ENCODE results near the gene SHCBP1L. TPM values are rescaled to one million over a fixed set of nuclear protein-coding genes. Genes with fewer than 3 reads are reported as not detected.

Gene SHCBP1L
- total and polyA plus RNA-seq, 5 donors from 2014 or later: not detected

GRCh38 chr1:182990413-182991144, 37.6 kb upstream of the SHCBP1L start:
- Mint-ChIP-seq H3K4me3 (no peak overlapping the region), H3K4me1 (no peaks in the 10 kb centered on the region), H3K27ac (peak overlapping the region in 1 of 3 donors; percentile 20), H3K9me3 (no peaks in the 10 kb centered on the region), H3K27me3 (peaks cover 16% of the 10 kb centered on the region), H3K36me3 (no peaks in the 10 kb centered on the region)
- no peak overlapping the region for H3K27ac ChIP-seq (ENCODE audit: insufficient read depth, low read length, poor library complexity, severe bottlenecking)
- H3K4me3 ChIP-seq (ENCODE audit: low read depth, low read length): no peak overlapping the region
- ATAC-seq (ENCODE audit: low read depth in 2 of 2): no peak
- H3K4me1 ChIP-seq (ENCODE audit: control insufficient read depth, insufficient read depth, low read length, poor library complexity, severe bottlenecking): no peaks in the 10 kb centered on the region
- no peaks in the 10 kb centered on the region for H3K36me3 ChIP-seq (ENCODE audit: control insufficient read depth, insufficient read depth, low read length)
- no peaks in the 10 kb centered on the region for H3K9me3 ChIP-seq (ENCODE audit: control insufficient read depth in 2 of 2, low read length in 2 of 2)
- peaks cover 4% of the 10 kb centered on the region for H3K27me3 ChIP-seq (ENCODE audit: control insufficient read depth, insufficient read depth, low read length)
- DNase-seq: no peak

- H3K4me3 Mint-ChIP-seq: no peak overlapping the region
- H3K4me1 ChIP-seq (ENCODE audit: control insufficient read depth, insufficient read depth, low read length, poor library complexity, severe bottlenecking): no peaks in the 10 kb centered on the region
- H3K4me3 ChIP-seq (ENCODE audit: low read depth, low read length): no peak overlapping the region
- H3K27ac ChIP-seq (ENCODE audit: insufficient read depth, low read length, poor library complexity, severe bottlenecking): no peak overlapping the region
- ATAC-seq (ENCODE audit: low read depth in 2 of 2) (no peak), DNase-seq (no peak)
- H3K4me1 Mint-ChIP-seq: no peaks in the 10 kb centered on the region
- H3K36me3 ChIP-seq (ENCODE audit: control insufficient read depth, insufficient read depth, low read length): no peaks in the 10 kb centered on the region
- peaks cover 5% of the 10 kb centered on the region for H3K27me3 ChIP-seq (ENCODE audit: control insufficient read depth, insufficient read depth, low read length)
- H3K9me3 ChIP-seq (ENCODE audit: control insufficient read depth in 2 of 2, low read length in 2 of 2): no peaks in the 10 kb centered on the region
- no peak overlapping the region for H3K27ac Mint-ChIP-seq
- peaks cover 8% of the 10 kb centered on the region for H3K27me3 Mint-ChIP-seq
- peaks cover 0 to 6% (median 0%) of the 10 kb centered on the region in 7 donors for H3K9me3 Mint-ChIP-seq
- no peaks in the 10 kb centered on the region for H3K36me3 Mint-ChIP-seq
Measured at GRCh38 chr1:182985876-182986275, 32.9 kb upstream of the SHCBP1L start.

- Mint-ChIP-seq H3K27ac (no peak overlapping the region), H3K4me3 (no peak overlapping the region), H3K9me3 (peaks cover 0 to 6% (median 0%) of the 10 kb centered on the region in 7 donors), H3K36me3 (no peaks in the 10 kb centered on the region), H3K4me1 (no peaks in the 10 kb centered on the region), H3K27me3 (peaks cover 6% of the 10 kb centered on the region)
- Histone ChIP-seq H3K27ac (ENCODE audit: insufficient read depth, low read length, poor library complexity, severe bottlenecking) (no peak overlapping the region), H3K4me1 (ENCODE audit: control insufficient read depth, insufficient read depth, low read length, poor library complexity, severe bottlenecking) (no peaks in the 10 kb centered on the region), H3K9me3 (ENCODE audit: control insufficient read depth in 2 of 2, low read length in 2 of 2) (no peaks in the 10 kb centered on the region), H3K36me3 (ENCODE audit: control insufficient read depth, insufficient read depth, low read length) (no peaks in the 10 kb centered on the region), H3K27me3 (ENCODE audit: control insufficient read depth, insufficient read depth, low read length) (peaks cover 2% of the 10 kb centered on the region), H3K4me3 (ENCODE audit: low read depth, low read length) (no peak overlapping the region)
- DNase-seq: no peak
- ATAC-seq (ENCODE audit: low read depth in 2 of 2): no peak
Measured at GRCh38 chr1:182984621-182985020, 31.7 kb upstream of the SHCBP1L start.

GRCh38 chr1:182984138-182984537, 31.2 kb upstream of the SHCBP1L start:
- Mint-ChIP-seq H3K36me3 (no peaks in the 10 kb centered on the region), H3K4me3 (no peak overlapping the region), H3K4me1 (no peaks in the 10 kb centered on the region), H3K27ac (no peak overlapping the region), H3K9me3 (peaks cover 0 to 6% (median 0%) of the 10 kb centered on the region in 7 donors), H3K27me3 (peaks cover 6% of the 10 kb centered on the region)
- Histone ChIP-seq H3K27me3 (ENCODE audit: control insufficient read depth, insufficient read depth, low read length) (peaks cover 2% of the 10 kb centered on the region), H3K27ac (ENCODE audit: insufficient read depth, low read length, poor library complexity, severe bottlenecking) (no peak overlapping the region), H3K4me3 (ENCODE audit: low read depth, low read length) (no peak overlapping the region), H3K9me3 (ENCODE audit: control insufficient read depth in 2 of 2, low read length in 2 of 2) (no peaks in the 10 kb centered on the region), H3K4me1 (ENCODE audit: control insufficient read depth, insufficient read depth, low read length, poor library complexity, severe bottlenecking) (no peaks in the 10 kb centered on the region), H3K36me3 (ENCODE audit: control insufficient read depth, insufficient read depth, low read length) (no peaks in the 10 kb centered on the region)
- DNase-seq (no peak), ATAC-seq (ENCODE audit: low read depth in 2 of 2) (no peak)

GRCh38 chr1:182978151-182978853, 25.3 kb upstream of the SHCBP1L start:
- Mint-ChIP-seq H3K4me3 (no peak overlapping the region), H3K9me3 (peaks cover 0 to 6% (median 0%) of the 10 kb centered on the region in 7 donors)

GRCh38 chr1:182977480-182977879, 24.5 kb upstream of the SHCBP1L start:
- no peaks in the 10 kb centered on the region for H3K9me3 ChIP-seq (ENCODE audit: control insufficient read depth in 2 of 2, low read length in 2 of 2)
- H3K4me3 Mint-ChIP-seq: no peak overlapping the region
- DNase-seq (no peak), ATAC-seq (ENCODE audit: low read depth in 2 of 2) (no peak)
- H3K27me3 ChIP-seq (ENCODE audit: control insufficient read depth, insufficient read depth, low read length): no peaks in the 10 kb centered on the region
- no peak overlapping the region for H3K27ac Mint-ChIP-seq
- H3K9me3 Mint-ChIP-seq: peaks cover 0 to 4% (median 0%) of the 10 kb centered on the region in 7 donors
- H3K27me3 Mint-ChIP-seq: peaks cover 7% of the 10 kb centered on the region
- no peaks in the 10 kb centered on the region for H3K36me3 ChIP-seq (ENCODE audit: control insufficient read depth, insufficient read depth, low read length)
- no peaks in the 10 kb centered on the region for H3K4me1 Mint-ChIP-seq
- H3K4me1 ChIP-seq (ENCODE audit: control insufficient read depth, insufficient read depth, low read length, poor library complexity, severe bottlenecking): no peaks in the 10 kb centered on the region
- no peak overlapping the region for H3K27ac ChIP-seq (ENCODE audit: insufficient read depth, low read length, poor library complexity, severe bottlenecking)
- no peaks in the 10 kb centered on the region for H3K36me3 Mint-ChIP-seq
- no peak overlapping the region for H3K4me3 ChIP-seq (ENCODE audit: low read depth, low read length)

More at GRCh38 chr1:182978151-182978853, 25.3 kb upstream of the SHCBP1L start:
- DNase-seq: no peak
- Mint-ChIP-seq H3K4me1 (no peaks in the 10 kb centered on the region), H3K27me3 (peaks cover 7% of the 10 kb centered on the region), H3K27ac (no peak overlapping the region), H3K36me3 (no peaks in the 10 kb centered on the region)
- no peak for ATAC-seq (ENCODE audit: low read depth in 2 of 2)
- no peaks in the 10 kb centered on the region for H3K4me1 ChIP-seq (ENCODE audit: control insufficient read depth, insufficient read depth, low read length, poor library complexity, severe bottlenecking)
- no peaks in the 10 kb centered on the region for H3K36me3 ChIP-seq (ENCODE audit: control insufficient read depth, insufficient read depth, low read length)
- H3K9me3 ChIP-seq (ENCODE audit: control insufficient read depth in 2 of 2, low read length in 2 of 2): no peaks in the 10 kb centered on the region
- no peak overlapping the region for H3K4me3 ChIP-seq (ENCODE audit: low read depth, low read length)
- no peak overlapping the region for H3K27ac ChIP-seq (ENCODE audit: insufficient read depth, low read length, poor library complexity, severe bottlenecking)
- H3K27me3 ChIP-seq (ENCODE audit: control insufficient read depth, insufficient read depth, low read length): no peaks in the 10 kb centered on the region

GRCh38 chr1:182974506-182975191, 21.7 kb upstream of the SHCBP1L start:
- Mint-ChIP-seq H3K9me3 (peaks cover 0 to 1% (median 0%) of the 10 kb centered on the region in 7 donors), H3K4me3 (no peak overlapping the region), H3K27ac (no peak overlapping the region), H3K36me3 (no peaks in the 10 kb centered on the region), H3K4me1 (no peaks in the 10 kb centered on the region), H3K27me3 (peaks cover 7% of the 10 kb centered on the region)
- Histone ChIP-seq H3K36me3 (ENCODE audit: control insufficient read depth, insufficient read depth, low read length) (no peaks in the 10 kb centered on the region), H3K27me3 (ENCODE audit: control insufficient read depth, insufficient read depth, low read length) (peaks cover 2% of the 10 kb centered on the region), H3K9me3 (ENCODE audit: control insufficient read depth in 2 of 2, low read length in 2 of 2) (no peaks in the 10 kb centered on the region), H3K4me3 (ENCODE audit: low read depth, low read length) (no peak overlapping the region), H3K27ac (ENCODE audit: insufficient read depth, low read length, poor library complexity, severe bottlenecking) (no peak overlapping the region), H3K4me1 (ENCODE audit: control insufficient read depth, insufficient read depth, low read length, poor library complexity, severe bottlenecking) (no peaks in the 10 kb centered on the region)
- DNase-seq (no peak), ATAC-seq (ENCODE audit: low read depth in 2 of 2) (no peak)
